HepG2 (cell line): ENCODE measurements around the gene HS3ST5. TPM values are rescaled to one million over a fixed set of nuclear protein-coding genes. Genes with fewer than 3 reads are reported as not detected.

Experiments used
- DZIP1 ChIP-seq: sonication (generic); formaldehyde crosslinking; IDR thresholded peaks from 2 replicates; pipeline ENCODE4 v1.5.0; 2020; ENCODE audit warnings: mild to moderate bottlenecking, missing genetic modification reagents
- GLI4 ChIP-seq: sonication (generic); formaldehyde crosslinking; IDR thresholded peaks from 2 replicates; pipeline ENCODE4 v1.5.1; 2020; ENCODE audit warnings: missing genetic modification reagents, mild to moderate bottlenecking, moderate library complexity, borderline replicate concordance
- HNRNPH1 ChIP-seq: fragments of 200-400 bp; formaldehyde crosslinking; optimal IDR thresholded peaks from 2 replicates; pipeline ENCODE3; 2017; ENCODE audit warnings: mild to moderate bottlenecking, low read depth, low read length
- IRX3 ChIP-seq: sonication (generic); formaldehyde crosslinking; IDR thresholded peaks from 2 replicates; pipeline ENCODE4 v1.8.1; 2023; ENCODE audit warnings: mild to moderate bottlenecking, low read depth, missing genetic modification reagents, borderline replicate concordance
- KAT7 ChIP-seq: IDR thresholded peaks from 2 replicates; pipeline ENCODE4 v1.6.1; 2018; ENCODE audit warnings: borderline replicate concordance, missing compliant biosample characterization
- PAWR ChIP-seq: sonication (generic); formaldehyde crosslinking; IDR thresholded peaks from 2 replicates; pipeline ENCODE4 v1.4.0; 2020; ENCODE audit warnings: missing genetic modification reagents, mild to moderate bottlenecking, borderline replicate concordance
- SMAD1 ChIP-seq: sonication (generic); formaldehyde crosslinking; IDR thresholded peaks from 2 replicates; pipeline ENCODE4 v1.4.0; 2020; ENCODE audit warnings: missing genetic modification reagents, low read depth, mild to moderate bottlenecking, borderline replicate concordance
- TBX3 ChIP-seq: fragments of 450-650 bp; IDR thresholded peaks from 2 replicates; pipeline ENCODE4 v1.6.1; 2017; ENCODE audit warnings: antibody characterized with exemption, mild to moderate bottlenecking, inconsistent platforms, borderline replicate concordance
- YEATS2 ChIP-seq: sonication (generic); formaldehyde crosslinking; IDR thresholded peaks from 2 replicates; pipeline ENCODE4 v1.4.0; 2020; ENCODE audit warnings: missing genetic modification reagents, borderline replicate concordance
- ZBTB7A ChIP-seq: sonication (generic); formaldehyde crosslinking; IDR thresholded peaks from 2 replicates; pipeline ENCODE4 v1.8.0; 2022; ENCODE audit warnings: mild to moderate bottlenecking, missing genetic modification reagents
- ZHX1 ChIP-seq: sonication (generic); formaldehyde crosslinking; IDR thresholded peaks from 2 replicates; pipeline ENCODE4 v1.8.1; 2022; ENCODE audit warnings: low read depth, mild to moderate bottlenecking, missing genetic modification reagents
- ZNF547 ChIP-seq: sonication (generic); formaldehyde crosslinking; IDR thresholded peaks from 2 replicates; pipeline ENCODE4 v1.5.1; 2020; ENCODE audit warnings: mild to moderate bottlenecking, missing genetic modification reagents
- ZNF670 ChIP-seq: sonication (generic); formaldehyde crosslinking; IDR thresholded peaks from 2 replicates; pipeline ENCODE4 v1.8.0; 2022; ENCODE audit warnings: mild to moderate bottlenecking, missing genetic modification reagents, borderline replicate concordance
- ZNF75D ChIP-seq: sonication (generic); formaldehyde crosslinking; IDR thresholded peaks from 2 replicates; pipeline ENCODE4 v1.8.1; 2023; ENCODE audit warnings: missing genetic modification reagents, mild to moderate bottlenecking, borderline replicate concordance
- ZNF891 ChIP-seq: sonication (generic); formaldehyde crosslinking; IDR thresholded peaks from 2 replicates; pipeline ENCODE4 v1.5.0; 2020; ENCODE audit warnings: mild to moderate bottlenecking, missing genetic modification reagents
- ZSCAN25 ChIP-seq: sonication (generic); formaldehyde crosslinking; IDR thresholded peaks from 2 replicates; pipeline ENCODE4 v1.8.0; 2022; ENCODE audit warnings: mild to moderate bottlenecking, missing genetic modification reagents
- polyA plus RNA-seq, 8 experiments: library from polyadenylated mRNA; depleted of rRNA in 3 of 8; stranded (reverse) in 7 of 8; unstranded in 1 of 8; fragments of >200 nt; fragmentation: Illumina TruSeq in 4 of 8; extraction: Trizol in 4 of 8; gene quantifications; 2 replicates each; pipeline versions ENCODE4 v1.2.1 to v1.2.3, GENCODE V29; 2011 to 2016; ENCODE audit warnings: low read depth in 4 of 8, missing spikeins in 1 of 8, mixed read lengths in 1 of 8; ENCODE audit not compliant: insufficient read depth in 1 of 8
- total RNA-seq, 5 experiments: library from RNA; depleted of rRNA; stranded (reverse); fragments of >200 nt; fragmentation: Illumina TruSeq; extraction: Trizol; gene quantifications; 2 replicates each; pipeline ENCODE4 v1.2.3, GENCODE V29; 2016; ENCODE audit warnings: low read depth in 1 of 5
- TF ChIP-seq, protein P1 (sequence below): sonication (generic); formaldehyde crosslinking; IDR thresholded peaks from 2 replicates; pipeline ENCODE4 v1.5.1; 2020; ENCODE audit warnings: mild to moderate bottlenecking, missing genetic modification reagents
- TF ChIP-seq, protein P2 (sequence below): sonication (generic); formaldehyde crosslinking; IDR thresholded peaks from 2 replicates; pipeline ENCODE4 v1.4.0; 2020; ENCODE audit warnings: mild to moderate bottlenecking, missing genetic modification reagents

The HS3ST5 gene
- total and polyA plus RNA-seq, 2 of the 13 experiments (the other 11 are each of a cell fraction or from before 2014, with no cell fraction given): 1.1 to 1.6 TPM

GRCh38 chr6:114144887-114145851 lies 197.7 kb downstream of the HS3ST5 start (continued):
- TF ChIP-seq ZHX1 (CRISPR knock-in tag): 0 out of 2 replicates have a peak, but pooled peaks have one; percentile 26
- TF ChIP-seq, protein P1, sequence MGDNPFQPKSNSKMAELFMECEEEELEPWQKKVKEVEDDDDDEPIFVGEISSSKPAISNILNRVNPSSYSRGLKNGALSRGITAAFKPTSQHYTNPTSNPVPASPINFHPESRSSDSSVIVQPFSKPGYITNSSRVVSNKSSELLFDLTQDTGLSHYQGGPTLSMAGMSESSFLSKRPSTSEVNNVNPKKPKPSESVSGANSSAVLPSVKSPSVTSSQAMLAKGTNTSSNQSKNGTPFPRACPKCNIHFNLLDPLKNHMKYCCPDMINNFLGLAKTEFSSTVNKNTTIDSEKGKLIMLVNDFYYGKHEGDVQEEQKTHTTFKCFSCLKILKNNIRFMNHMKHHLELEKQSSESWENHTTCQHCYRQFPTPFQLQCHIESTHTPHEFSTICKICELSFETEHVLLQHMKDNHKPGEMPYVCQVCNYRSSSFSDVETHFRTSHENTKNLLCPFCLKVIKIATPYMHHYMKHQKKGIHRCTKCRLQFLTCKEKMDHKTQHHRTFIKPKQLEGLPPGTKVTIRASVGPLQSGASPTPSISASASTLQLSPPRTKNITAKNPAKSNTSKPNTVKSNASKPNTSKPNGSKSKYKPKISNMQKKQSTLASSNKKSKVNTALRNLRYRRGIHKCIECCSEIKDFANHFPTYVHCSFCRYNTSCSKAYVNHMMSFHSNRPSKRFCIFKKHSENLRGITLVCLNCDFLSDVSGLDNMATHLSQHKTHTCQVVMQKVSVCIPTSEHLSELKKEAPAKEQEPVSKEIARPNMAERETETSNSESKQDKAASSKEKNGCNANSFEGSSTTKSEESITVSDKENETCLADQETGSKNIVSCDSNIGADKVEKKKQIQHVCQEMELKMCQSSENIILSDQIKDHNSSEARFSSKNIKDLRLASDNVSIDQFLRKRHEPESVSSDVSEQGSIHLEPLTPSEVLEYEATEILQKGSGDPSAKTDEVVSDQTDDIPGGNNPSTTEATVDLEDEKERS (CRISPR knock-in tag): no peak
- TF ChIP-seq ZNF547: no peak
- TF ChIP-seq YEATS2 (CRISPR knock-in tag): 0 out of 2 replicates have a peak, but pooled peaks have one; percentile 35
- TF ChIP-seq ZBTB7A: no peak
- TF ChIP-seq ZNF670 (CRISPR knock-in tag): no peak
- TF ChIP-seq PAWR (CRISPR knock-in tag): no peak
- no peak for TF ChIP-seq DZIP1 (CRISPR knock-in tag)
- TF ChIP-seq ZNF75D (CRISPR knock-in tag): no peak
- TF ChIP-seq ZSCAN25 (CRISPR knock-in tag): peak; percentile 45; the same call in 1 of the 2 replicates
- no peak for TF ChIP-seq GLI4 (CRISPR knock-in tag)
- TF ChIP-seq SMAD1 (CRISPR knock-in tag): no peak
- TF ChIP-seq IRX3 (CRISPR knock-in tag): no peak
- no peak for TF ChIP-seq KAT7 (CRISPR knock-in tag)
- TF ChIP-seq, protein P2, sequence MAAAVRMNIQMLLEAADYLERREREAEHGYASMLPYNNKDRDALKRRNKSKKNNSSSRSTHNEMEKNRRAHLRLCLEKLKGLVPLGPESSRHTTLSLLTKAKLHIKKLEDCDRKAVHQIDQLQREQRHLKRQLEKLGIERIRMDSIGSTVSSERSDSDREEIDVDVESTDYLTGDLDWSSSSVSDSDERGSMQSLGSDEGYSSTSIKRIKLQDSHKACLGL (CRISPR knock-in tag): no peak
- TF ChIP-seq TBX3: no peak
- TF ChIP-seq ZNF891 (CRISPR knock-in tag): no peak
- no peak for TF ChIP-seq HNRNPH1
